Activated T-helper 2 cell treated with anti-CD3 and anti-CD28 coated beads, Interferon-gamma antibody, Interleukin-2, Interleukin-4, amounts not matched to agents 10 μg/mL and 5 μg/mL and 100 μg/mL, durations not matched to agents 14 hours and 24 hours and 36 hours (primary cell): Measurements from ENCODE around the gene ARHGAP12. TPM values are rescaled to one million over a fixed set of nuclear protein-coding genes. Genes with fewer than 3 reads are reported as not detected.

ENCODE experiments used
- DNase-seq: peaks from one replicate; pipeline ENCODE4 v3.0.0; 2021; ENCODE audit warnings: low spot score
- H3K27ac Mint-ChIP-seq: one replicate; pipeline ENCODE4 v1.8.0; 2021; ENCODE audit warnings: mixed read lengths
- H3K27me3 Mint-ChIP-seq: one replicate; pipeline ENCODE4 v1.8.0; 2021; ENCODE audit warnings: low read depth, mixed read lengths
- H3K36me3 Mint-ChIP-seq: one replicate; pipeline ENCODE4 v1.8.0; 2021; ENCODE audit warnings: low read depth, mixed read lengths
- H3K4me1 Mint-ChIP-seq: one replicate; pipeline ENCODE4 v1.8.0; 2021; ENCODE audit warnings: low read depth, mixed read lengths
- H3K4me3 Mint-ChIP-seq: one replicate; pipeline ENCODE4 v1.8.0; 2021; ENCODE audit warnings: low read depth, mild to moderate bottlenecking, moderate library complexity, mixed read lengths
- H3K9me3 Mint-ChIP-seq: one replicate; pipeline ENCODE4 v1.8.0; 2021; ENCODE audit warnings: mixed read lengths
- intact Hi-C: fragments of 100-400 bp; cut with micrococcal nuclease; formaldehyde crosslinking; loops from one replicate; pipeline ENCODE4 v1.15.1; 2023
- total RNA-seq: library from RNA; stranded (reverse); gene quantifications from 2 replicates; pipeline ENCODE4 v1.2.3, GENCODE V29; 2022

The ARHGAP12 gene
- total RNA-seq, 1 donor from 2014 or later: 2.7 TPM

DNA sequence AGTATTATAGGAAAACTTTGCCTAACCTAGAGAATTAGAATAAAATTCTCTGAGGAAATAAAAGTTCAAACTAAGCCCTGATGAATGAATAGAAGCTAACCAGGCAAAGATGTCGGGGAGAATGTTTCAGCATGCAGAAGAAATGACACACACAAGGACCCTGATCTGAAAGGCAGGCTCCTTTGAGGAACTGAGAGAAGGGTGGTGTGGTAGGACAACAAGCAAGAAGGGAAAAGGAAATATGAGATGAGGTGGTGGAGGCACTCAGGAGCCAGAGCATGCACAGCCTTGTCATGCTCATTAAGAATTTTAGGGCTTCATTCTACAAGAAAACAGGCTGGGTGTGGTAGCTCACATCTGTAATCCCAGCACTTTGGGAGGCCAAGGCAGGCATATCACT lies 90.6 kb downstream of the ARHGAP12 start:
- H3K36me3 Mint-ChIP-seq: no peaks in the 10 kb centered on the region
- H3K4me3 Mint-ChIP-seq: no peak overlapping the region
- no peak overlapping the region for H3K27ac Mint-ChIP-seq
- H3K27me3 Mint-ChIP-seq: peaks cover 4% of the 10 kb centered on the region
- intact Hi-C loops: no loop called here
- H3K9me3 Mint-ChIP-seq: no peaks in the 10 kb centered on the region
- DNase-seq: no peak
- H3K4me1 Mint-ChIP-seq: no peaks in the 10 kb centered on the region

DNA sequence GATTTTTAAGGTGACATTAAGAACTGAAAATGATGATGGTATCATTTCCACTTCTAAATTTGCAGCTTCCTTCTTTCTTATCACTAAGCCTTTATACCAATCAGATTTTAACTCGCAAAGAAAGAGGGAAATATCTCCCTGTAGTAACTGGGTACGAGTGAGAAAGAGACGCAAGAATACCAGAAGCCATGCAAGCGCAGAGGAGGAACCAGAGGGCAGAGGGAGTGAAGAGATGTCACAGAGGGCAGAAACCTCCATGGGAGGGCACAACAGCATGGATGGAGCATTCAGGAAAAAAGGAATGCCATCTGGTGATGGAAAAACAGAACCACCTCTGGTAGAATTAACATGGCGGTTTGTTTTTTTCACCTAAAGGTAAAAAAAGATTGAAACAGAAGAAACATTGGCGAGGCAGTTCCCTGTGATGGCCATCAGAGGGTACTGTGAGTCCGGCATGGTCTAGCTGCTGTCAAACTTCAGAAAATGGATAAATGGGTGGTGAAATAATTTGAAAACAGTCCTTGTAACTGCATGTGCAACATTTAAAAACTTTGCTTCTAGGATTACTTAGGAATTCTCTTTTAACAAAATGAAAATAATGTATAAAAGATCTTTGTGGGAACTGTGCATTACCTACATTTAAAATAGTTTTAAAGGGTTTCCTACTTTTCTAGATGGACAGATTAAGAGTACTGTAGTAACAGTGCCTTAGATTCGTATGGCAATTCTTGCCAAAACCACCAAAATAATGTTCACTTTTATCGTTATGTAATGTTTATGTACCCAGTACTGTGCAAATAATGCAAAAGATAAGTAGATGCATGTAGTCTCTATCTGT lies 91.8 kb downstream of the ARHGAP12 start:
- H3K36me3 Mint-ChIP-seq: no peaks in the 10 kb centered on the region

DNA sequence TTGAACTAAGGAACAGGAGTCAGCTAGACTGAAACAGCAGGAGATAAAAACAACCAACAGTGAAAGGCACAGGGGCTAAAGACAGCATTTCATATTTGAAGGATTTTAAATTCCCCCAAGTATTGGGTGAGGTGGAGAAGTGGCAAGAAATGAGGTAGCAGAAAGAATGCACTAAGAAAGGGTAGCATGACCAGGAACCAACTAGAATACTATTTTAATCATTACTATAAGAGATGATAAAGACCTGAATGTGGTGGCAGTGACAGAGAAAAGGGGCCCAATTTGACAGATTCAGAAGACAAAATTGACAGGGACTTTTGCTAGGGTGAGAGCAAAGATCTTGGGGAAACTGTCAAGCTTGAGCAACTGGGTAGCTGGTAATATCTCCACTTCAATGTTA lies 94.9 kb downstream of the ARHGAP12 start:
- no peak overlapping the region for H3K27ac Mint-ChIP-seq
- H3K36me3 Mint-ChIP-seq: no peaks in the 10 kb centered on the region
- H3K27me3 Mint-ChIP-seq: no peaks in the 10 kb centered on the region
- intact Hi-C loops: no loop called here
- no peaks in the 10 kb centered on the region for H3K4me1 Mint-ChIP-seq
- DNase-seq: no peak
- H3K4me3 Mint-ChIP-seq: no peak overlapping the region
- H3K9me3 Mint-ChIP-seq: no peaks in the 10 kb centered on the region

More for the DNA sequence above, 91.8 kb downstream of the ARHGAP12 start:
- Mint-ChIP-seq H3K9me3 (no peaks in the 10 kb centered on the region), H3K4me3 (no peak overlapping the region), H3K27me3 (no peaks in the 10 kb centered on the region), H3K27ac (no peak overlapping the region), H3K4me1 (no peaks in the 10 kb centered on the region)
- intact Hi-C loops: no loop called here
- no peak for DNase-seq

GRCh38 chr10:31832261-31832660 lies 96.4 kb downstream of the ARHGAP12 start:
- no peaks in the 10 kb centered on the region for H3K36me3 Mint-ChIP-seq
- intact Hi-C loops: no loop called here
- no peak overlapping the region for H3K27ac Mint-ChIP-seq
- H3K27me3 Mint-ChIP-seq: no peaks in the 10 kb centered on the region
- no peaks in the 10 kb centered on the region for H3K4me1 Mint-ChIP-seq
- no peaks in the 10 kb centered on the region for H3K9me3 Mint-ChIP-seq
- H3K4me3 Mint-ChIP-seq: no peak overlapping the region
- no peak for DNase-seq

GRCh38 chr10:31830887-31831286 lies 97.7 kb downstream of the ARHGAP12 start:
- no peaks in the 10 kb centered on the region for H3K27me3 Mint-ChIP-seq
- H3K9me3 Mint-ChIP-seq: no peaks in the 10 kb centered on the region
- H3K4me1 Mint-ChIP-seq: no peaks in the 10 kb centered on the region
- no peak overlapping the region for H3K4me3 Mint-ChIP-seq
- H3K36me3 Mint-ChIP-seq: no peaks in the 10 kb centered on the region
- H3K27ac Mint-ChIP-seq: no peak overlapping the region
- DNase-seq: no peak
- intact Hi-C loops: no loop called here

GRCh38 chr10:31829776-31830175 lies 98.9 kb downstream of the ARHGAP12 start:
- H3K4me3 Mint-ChIP-seq: no peak overlapping the region
- intact Hi-C loops: no loop called here
- H3K27me3 Mint-ChIP-seq: no peaks in the 10 kb centered on the region
- no peaks in the 10 kb centered on the region for H3K9me3 Mint-ChIP-seq
- H3K4me1 Mint-ChIP-seq: no peaks in the 10 kb centered on the region
- H3K36me3 Mint-ChIP-seq: no peaks in the 10 kb centered on the region
- no peak for DNase-seq
- H3K27ac Mint-ChIP-seq: no peak overlapping the region

DNA sequence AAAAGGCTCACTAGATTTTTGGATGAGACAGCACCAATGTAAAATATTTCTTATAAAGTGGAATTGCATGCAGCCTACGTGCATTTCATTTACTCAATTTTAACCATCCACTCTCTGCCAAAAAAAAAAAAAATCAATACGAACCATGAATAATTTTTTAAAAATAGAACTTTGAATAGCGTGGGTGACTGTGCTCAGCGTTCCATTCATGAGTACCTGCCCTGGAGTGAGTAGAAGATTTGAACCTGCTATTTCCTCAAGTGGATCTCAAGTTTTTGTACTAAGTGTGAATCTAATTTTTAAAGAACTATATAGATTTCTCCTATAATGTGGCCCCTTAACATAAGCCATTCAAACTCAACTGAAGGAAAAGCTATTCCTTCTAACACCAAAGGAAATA lies 105.3 kb downstream of the ARHGAP12 start:
- Mint-ChIP-seq H3K27ac (no peak overlapping the region), H3K9me3 (no peaks in the 10 kb centered on the region), H3K36me3 (no peaks in the 10 kb centered on the region), H3K4me3 (no peak overlapping the region), H3K27me3 (no peaks in the 10 kb centered on the region), H3K4me1 (no peaks in the 10 kb centered on the region)
- intact Hi-C loops: no loop called here
- no peak for DNase-seq

DNA sequence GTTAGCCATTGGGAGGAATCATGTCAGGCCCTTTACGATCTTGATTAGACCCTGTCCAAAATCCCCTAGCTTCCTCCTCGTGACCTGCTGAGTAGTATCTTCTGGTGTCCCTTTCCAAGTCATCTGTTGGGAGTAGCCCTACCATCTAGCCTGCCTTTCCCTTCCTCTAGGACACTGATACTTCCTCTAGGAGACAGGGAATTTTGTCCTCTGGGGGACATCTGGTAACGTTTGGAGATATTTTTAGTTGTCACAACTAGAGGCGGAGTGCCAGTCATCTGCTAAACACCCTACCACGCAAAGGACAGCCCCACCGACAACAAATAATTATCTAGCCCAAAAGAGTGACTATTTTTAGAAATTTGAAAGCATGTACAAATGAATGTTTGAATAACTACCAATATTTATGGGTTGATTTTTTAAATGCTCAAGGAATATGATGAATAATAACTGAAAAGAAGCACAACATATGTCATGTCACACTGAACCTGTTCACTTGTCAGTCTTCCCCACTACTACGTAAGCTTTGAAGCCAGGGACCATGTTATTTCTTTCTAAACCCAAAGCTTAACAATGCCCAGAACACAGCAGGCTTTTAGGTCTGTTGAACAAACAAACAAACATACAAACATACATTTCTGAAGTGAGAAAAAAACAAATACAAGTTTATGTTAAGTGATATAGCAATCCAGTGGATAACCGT lies 105.9 kb downstream of the ARHGAP12 start:
- H3K27ac Mint-ChIP-seq: no peak overlapping the region
- H3K4me1 Mint-ChIP-seq: no peaks in the 10 kb centered on the region
- no peaks in the 10 kb centered on the region for H3K9me3 Mint-ChIP-seq
- intact Hi-C loops: no loop called here
- no peaks in the 10 kb centered on the region for H3K36me3 Mint-ChIP-seq
- no peaks in the 10 kb centered on the region for H3K27me3 Mint-ChIP-seq
- DNase-seq: no peak
- no peak overlapping the region for H3K4me3 Mint-ChIP-seq

DNA sequence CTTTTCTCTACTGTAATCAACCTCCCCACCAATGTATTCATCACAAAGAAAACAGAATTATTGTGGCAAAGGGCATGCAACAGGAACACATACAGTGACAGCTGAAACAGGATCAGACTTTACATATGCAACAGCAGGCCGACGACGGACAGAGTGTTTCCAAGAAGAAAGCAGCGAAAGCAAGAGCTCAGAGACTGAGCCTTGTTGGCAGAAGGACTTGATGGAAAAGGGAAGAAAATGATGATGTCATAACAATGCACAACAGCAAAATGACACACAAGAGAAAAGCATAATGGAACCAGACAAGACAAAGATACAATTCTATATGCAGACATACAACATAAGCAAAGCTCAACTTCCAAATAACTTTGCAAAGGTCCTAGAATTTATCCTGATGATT lies 106.5 kb downstream of the ARHGAP12 start:
- Mint-ChIP-seq H3K27me3 (no peaks in the 10 kb centered on the region), H3K4me1 (no peaks in the 10 kb centered on the region), H3K36me3 (no peaks in the 10 kb centered on the region), H3K4me3 (no peak overlapping the region), H3K27ac (no peak overlapping the region), H3K9me3 (no peaks in the 10 kb centered on the region)
- intact Hi-C loops: no loop called here
- no peak for DNase-seq

- intact Hi-C loops: no loop called here
- Mint-ChIP-seq H3K4me1 (no peaks in the 10 kb centered on the region), H3K27ac (no peak overlapping the region)
Observed at GRCh38 chr10:31820778-31821369, 107.8 kb downstream of the ARHGAP12 start.

DNA sequence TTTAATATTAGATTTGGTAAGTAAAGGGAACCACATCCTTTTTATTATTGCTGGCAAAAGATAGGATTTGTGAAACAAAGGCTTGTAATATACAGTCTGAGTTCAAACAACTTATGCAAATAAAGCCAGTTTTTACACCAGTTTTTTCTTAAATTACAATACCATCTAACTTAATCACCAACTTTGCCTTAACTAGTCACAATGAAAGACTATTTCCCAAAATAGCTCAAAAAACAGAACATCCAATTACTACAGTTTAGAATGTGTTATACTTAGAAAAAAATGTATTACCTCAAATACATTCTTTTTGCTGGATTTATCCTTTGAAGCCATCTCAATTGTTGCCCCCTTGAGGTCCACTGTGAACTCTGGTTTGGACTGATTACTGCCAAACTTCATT lies 108.5 kb downstream of the ARHGAP12 start:
- Mint-ChIP-seq H3K4me1 (no peaks in the 10 kb centered on the region), H3K27me3 (no peaks in the 10 kb centered on the region), H3K4me3 (no peak overlapping the region), H3K9me3 (no peaks in the 10 kb centered on the region), H3K27ac (no peak overlapping the region), H3K36me3 (no peaks in the 10 kb centered on the region)
- no peak for DNase-seq
- intact Hi-C loops: no loop called here

More at GRCh38 chr10:31820778-31821369, 107.8 kb downstream of the ARHGAP12 start:
- Mint-ChIP-seq H3K9me3 (no peaks in the 10 kb centered on the region), H3K27me3 (no peaks in the 10 kb centered on the region), H3K4me3 (no peak overlapping the region), H3K36me3 (no peaks in the 10 kb centered on the region)
- DNase-seq: no peak

- no peaks in the 10 kb centered on the region for H3K36me3 Mint-ChIP-seq
- H3K4me1 Mint-ChIP-seq: no peaks in the 10 kb centered on the region
- H3K4me3 Mint-ChIP-seq: no peak overlapping the region
- H3K9me3 Mint-ChIP-seq: no peaks in the 10 kb centered on the region
- intact Hi-C loops: no loop called here
- no peak overlapping the region for H3K27ac Mint-ChIP-seq
- no peaks in the 10 kb centered on the region for H3K27me3 Mint-ChIP-seq
- DNase-seq: no peak
Observed at GRCh38 chr10:31819391-31819820, 109.2 kb downstream of the ARHGAP12 start.

DNA sequence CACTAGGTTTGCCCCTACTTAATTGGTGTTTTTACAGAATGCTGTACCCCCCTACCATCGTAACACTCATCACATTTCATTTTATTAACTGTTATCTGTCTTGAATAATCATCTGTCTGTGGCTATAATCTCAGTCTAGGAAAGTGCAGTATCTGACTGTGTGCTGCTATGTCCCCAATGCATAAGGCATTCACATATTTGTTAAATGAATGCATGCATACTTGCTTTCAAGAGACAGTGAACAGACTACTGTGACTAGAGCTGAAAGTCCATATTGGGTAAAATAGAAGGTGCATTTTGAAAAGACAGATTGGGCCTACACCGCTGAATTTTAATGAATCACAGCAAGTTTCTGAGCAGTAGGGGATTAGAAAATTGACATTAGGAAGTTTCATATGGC lies 112.3 kb downstream of the ARHGAP12 start:
- Mint-ChIP-seq H3K4me3 (no peak overlapping the region), H3K4me1 (no peaks in the 10 kb centered on the region), H3K36me3 (no peaks in the 10 kb centered on the region), H3K9me3 (no peaks in the 10 kb centered on the region), H3K27ac (no peak overlapping the region), H3K27me3 (no peaks in the 10 kb centered on the region)
- no peak for DNase-seq
- intact Hi-C loops: no loop called here
